ENCODE measurements around the gene ZNF860. TPM values are rescaled to one million over a fixed set of nuclear protein-coding genes. Genes with fewer than 3 reads are reported as not detected.

ZNF860 gene
- total and polyA plus RNA-seq, 12 donors: 0.06 to 0.28 (median 0.20) TPM; not detected in 2

DNA sequence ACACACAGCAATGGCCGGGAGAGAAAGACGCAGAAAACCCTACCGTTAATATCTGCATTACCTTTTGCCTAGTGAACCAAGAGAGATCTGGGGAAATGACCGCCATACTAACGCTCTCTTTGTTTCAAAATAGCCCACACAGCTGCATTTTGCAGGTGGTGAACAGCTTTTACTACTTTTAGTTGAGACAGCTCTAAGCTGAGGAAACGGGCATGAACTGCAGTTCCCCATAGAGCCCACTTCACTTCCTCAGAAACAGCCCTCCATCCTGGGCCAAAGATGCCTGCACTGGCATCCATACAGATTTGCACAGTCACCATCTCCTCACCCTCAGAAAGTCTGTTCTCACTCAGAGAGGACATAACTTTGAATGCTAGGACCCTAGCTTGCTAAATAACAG is 45.0 kb downstream of the ZNF860 start:
- Histone ChIP-seq H3K4me3 (no peak overlapping the region), H3K27me3 (no peaks in the 10 kb centered on the region), H3K9me3 (no peaks in the 10 kb centered on the region), H3K36me3 (no peaks in the 10 kb centered on the region), H3K27ac (no peak overlapping the region), H3K4me1 (no peaks in the 10 kb centered on the region)
- intact Hi-C loops (cut with DNase I): no loop called here
- WGBS, 2 donors: 86 to 90% methylated on average over 6 of the region's 6 CpGs
- DNase-seq: no peak
- peak in 1 of 8 donors; percentile 42 for ATAC-seq
- TF ChIP-seq CTCF (IDR thresholded peaks at IDR 0.05): no peak

- WGBS, 2 donors: 74 to 82% methylated on average over 3 of the region's 3 CpGs
- intact Hi-C loops (cut with DNase I): no loop called here
- no peaks in the 10 kb centered on the region for H3K36me3 ChIP-seq
- H3K4me3 ChIP-seq: no peak overlapping the region
- peaks cover 0 to 12% (median 7%) of the 10 kb centered on the region in 11 donors for H3K9me3 ChIP-seq
- H3K27ac ChIP-seq: no peak overlapping the region
- H3K4me1 ChIP-seq: peaks cover 0 to 13% (median 0%) of the 10 kb centered on the region in 9 donors
- TF ChIP-seq CTCF (IDR thresholded peaks at IDR 0.05): no peak
- no peaks in the 10 kb centered on the region for H3K27me3 ChIP-seq
- DNase-seq (no peak), ATAC-seq (peak in 1 of 8 donors; percentile 31)
These were observed 56.4 kb downstream of the ZNF860 start for GRCh38 chr3:32037932-32038267.

GRCh38 chr3:32041316-32041715 is 59.8 kb downstream of the ZNF860 start:
- no peak for TF ChIP-seq CTCF (IDR thresholded peaks at IDR 0.05)
- intact Hi-C loops (cut with DNase I): no loop called here
- 85 to 92% methylated on average over 4 of the region's 4 CpGs for WGBS, 2 donors

More at GRCh38 chr3:32041316-32041715, 59.8 kb downstream of the ZNF860 start:
- no peaks in the 10 kb centered on the region for H3K27me3 ChIP-seq
- no peak for ATAC-seq
- DNase-seq: no peak
- H3K36me3 ChIP-seq: no peaks in the 10 kb centered on the region
- H3K9me3 ChIP-seq: peaks cover 0 to 19% (median 9%) of the 10 kb centered on the region in 11 donors
- H3K27ac ChIP-seq: no peak overlapping the region
- H3K4me1 ChIP-seq: peaks cover 0 to 31% (median 16%) of the 10 kb centered on the region in 9 donors
- H3K4me3 ChIP-seq: no peak overlapping the region

Other genes starting within 250 kb of the ZNF860 start
- 1 to 10 TPM; 3.1 to 8.5 (median 4.5) TPM for gene OSBPL10, start 488 bp upstream of the ZNF860 start, total RNA-seq
- gene OSBPL10, start 488 bp upstream of the ZNF860 start, polyA plus RNA-seq: 1 to 10 TPM; 1.2 to 1.3 TPM
- 100 to 1,000 TPM; 120 to 349 (median 186) TPM for gene GPD1L, start 124.9 kb downstream of the ZNF860 start, total RNA-seq
- 10 to 100 TPM; 71.0 to 83.2 TPM for gene GPD1L, start 124.9 kb downstream of the ZNF860 start, polyA plus RNA-seq